HepG2 (cell line): ENCODE measurements around the gene CBFA2T2. TPM values are rescaled to one million over a fixed set of nuclear protein-coding genes. Genes with fewer than 3 reads are reported as not detected.

ENCODE experiments used
- ATAC-seq: fragments of 200-7000 bp; cut with Tn5 transposase; 3 replicates; pipeline ENCODE4 v1.9.1; 2020; ENCODE audit warnings: mild to moderate bottlenecking, moderate library complexity
- BruUV-seq: library from RNA; stranded (reverse); fragments of 400-500 nt; replicated peaks from 2 replicates; lab custom pipeline; 2021; lab: Mats Ljungman, UMichigan
- CTCF ChIA-PET: fragments of 300-600 bp; formaldehyde crosslinking; extraction: SDS; loops from one replicate; lab custom pipeline; 2021; ENCODE audit warnings: low total read pairs, inconsistent platforms, low intra/inter-chr PET ratio; lab: Yijun Ruan, JAX
- POLR2A ChIA-PET: fragments of 350-600 bp; sonication (Branson Sonifier 250); formaldehyde crosslinking; loops from one replicate; lab custom pipeline; 2020; ENCODE audit warnings: antibody characterized with exemption, inconsistent platforms; lab: Yijun Ruan, JAX
- DNase-seq: peaks from one replicate; pipeline ENCODE4 v3.0.0-alpha.2; 2015; ENCODE audit warnings: low spot score
- FAIRE-seq: peaks from 3 replicates; lab custom pipeline; 2011; peaks lifted over from hg19 to GRCh38; lab: Jason Lieb, UNC
- H2AFZ ChIP-seq: one replicate; pipeline ENCODE4 v1.6.1; 2011; ENCODE audit warnings: low read length, inconsistent platforms
- H3K27ac ChIP-seq: fragments of 300-600 bp; 3 replicates; pipeline ENCODE4 v1.8.0; 2011; ENCODE audit warnings: mixed run types, mild to moderate bottlenecking, mixed read lengths, low read length, inconsistent platforms; ENCODE audit not compliant: insufficient read depth; ENCODE audit errors: extremely low read length
- H3K27me3 ChIP-seq, 2 experiments: fragments of 200-600 bp in 1 of 2; 2 replicates in 1 of 2; 3 replicates in 1 of 2; pipeline versions ENCODE4 v1.6.0 to v1.8.0; 2011; ENCODE audit warnings: low read length in 2 of 2, mild to moderate bottlenecking in 2 of 2, moderate library complexity in 2 of 2, inconsistent platforms in 1 of 2; ENCODE audit not compliant: insufficient read depth in 2 of 2, control insufficient read depth in 1 of 2
- H3K36me3 ChIP-seq, 2 experiments: fragments of 200-600 bp in 1 of 2; replicated peaks in 1 of 2; 2 replicates in 1 of 2; 3 replicates in 1 of 2; pipeline versions ENCODE4 v1.5.1 to v1.8.0; 2011; ENCODE audit warnings: low read length in 2 of 2, inconsistent platforms in 1 of 2; ENCODE audit not compliant: insufficient read depth in 2 of 2, control insufficient read depth in 1 of 2
- H3K4me1 ChIP-seq: 2 replicates; pipeline ENCODE4 v1.5.1; 2012; ENCODE audit warnings: low read length, inconsistent platforms; ENCODE audit not compliant: insufficient read depth
- H3K4me2 ChIP-seq: 2 replicates; pipeline ENCODE4 v1.6.0; 2011; ENCODE audit warnings: low read depth, low read length, inconsistent platforms
- H3K4me3 ChIP-seq, 3 experiments: fragments of 200-600 bp in 1 of 3; sonication (generic), shearing (Covaris generic) in 1 of 3; replicated peaks in 1 of 3; 2 replicates each; pipeline ENCODE4 v1.5.1; 2011 to 2016; ENCODE audit warnings: low read length in 3 of 3, inconsistent platforms in 2 of 3, low read depth in 2 of 3, mild to moderate bottlenecking in 2 of 3, control low read depth in 1 of 3, mixed read lengths in 1 of 3; ENCODE audit not compliant: insufficient read depth in 1 of 3
- H3K79me2 ChIP-seq: one replicate; pipeline ENCODE4 v1.6.1; 2011; ENCODE audit warnings: low read length, inconsistent platforms; ENCODE audit not compliant: insufficient read depth
- H3K9ac ChIP-seq: 2 replicates; pipeline ENCODE4 v1.6.0; 2011; ENCODE audit warnings: mild to moderate bottlenecking, low read depth, low read length, inconsistent platforms; ENCODE audit not compliant: insufficient read depth
- H3K9me3 ChIP-seq: 2 replicates; pipeline ENCODE4 v1.5.1; 2012; ENCODE audit warnings: mild to moderate bottlenecking, low read length
- H4K20me1 ChIP-seq: 2 replicates; pipeline ENCODE4 v1.6.0; 2011; ENCODE audit warnings: inconsistent platforms, mild to moderate bottlenecking, low read length, moderate library complexity; ENCODE audit not compliant: insufficient read depth
- HOXA9 ChIP-seq: sonication (generic); formaldehyde crosslinking; IDR thresholded peaks from 2 replicates; pipeline ENCODE4 v1.8.1; 2022; ENCODE audit warnings: missing genetic modification reagents, mild to moderate bottlenecking, moderate library complexity, borderline replicate concordance
- ISX ChIP-seq: sonication (generic); formaldehyde crosslinking; conservative IDR thresholded peaks from 2 replicates; pipeline ENCODE4 v1.5.0; 2020; ENCODE audit warnings: missing genetic modification reagents
- MIER3 ChIP-seq: IDR thresholded peaks from 2 replicates; pipeline ENCODE4 v1.6.1; 2016; ENCODE audit warnings: missing compliant biosample characterization, borderline replicate concordance
- MXD4 ChIP-seq: IDR thresholded peaks from 2 replicates; pipeline ENCODE4 v1.6.1; 2016; ENCODE audit warnings: mild to moderate bottlenecking, missing biosample characterization, missing genetic modification reagents
- RAD21 ChIP-seq: fragments of 450-650 bp; formaldehyde crosslinking; IDR thresholded peaks from 2 replicates; pipeline ENCODE4 v1.5.0; 2020; ENCODE audit warnings: mild to moderate bottlenecking
- THYN1 ChIP-seq: sonication (generic); formaldehyde crosslinking; IDR thresholded peaks from 2 replicates; pipeline ENCODE4 v1.8.1; 2023; ENCODE audit warnings: low read depth, mild to moderate bottlenecking, moderate library complexity, missing genetic modification reagents, borderline replicate concordance
- ZSCAN20 ChIP-seq: sonication (generic); formaldehyde crosslinking; IDR thresholded peaks from 2 replicates; pipeline ENCODE4 v1.4.0; 2020; ENCODE audit warnings: missing genetic modification reagents, mild to moderate bottlenecking, borderline replicate concordance
- WGBS: methylation state at CpG from one replicate; pipeline ENCODE4 v1.1.6; 2017; ENCODE audit warnings: low lambda C conversion rate; 5-methylcytosine and 5-hydroxymethylcytosine counted together
- in situ Hi-C: cut with HindIII; loops from 2 replicates; pipeline ENCODE4 v1.10.0; 2017; ENCODE audit warnings: low pct_unique_long_range_greater_than_20kb; ENCODE audit not compliant: extremely low pct_ligation_motif_present
- intact Hi-C: fragments of 100-400 bp; cut with micrococcal nuclease; formaldehyde crosslinking; loops from one replicate; pipeline ENCODE4 v1.10.0; 2022; ENCODE audit not compliant: unreplicated experiment
- polyA plus RNA-seq, 8 experiments: library from polyadenylated mRNA; depleted of rRNA in 3 of 8; stranded (reverse) in 7 of 8; unstranded in 1 of 8; fragments of >200 nt; fragmentation: Illumina TruSeq in 4 of 8; extraction: Trizol in 4 of 8; gene quantifications; 2 replicates each; pipeline versions ENCODE4 v1.2.1 to v1.2.3, GENCODE V29; 2011 to 2016; ENCODE audit warnings: low read depth in 4 of 8, missing spikeins in 1 of 8, mixed read lengths in 1 of 8; ENCODE audit not compliant: insufficient read depth in 1 of 8
- total RNA-seq, 5 experiments: library from RNA; depleted of rRNA; stranded (reverse); fragments of >200 nt; fragmentation: Illumina TruSeq; extraction: Trizol; gene quantifications; 2 replicates each; pipeline ENCODE4 v1.2.3, GENCODE V29; 2016; ENCODE audit warnings: low read depth in 1 of 5
- TF ChIP-seq, protein P1 (sequence below): IDR thresholded peaks from 2 replicates; pipeline ENCODE4 v1.6.1; 2016; ENCODE audit warnings: missing genetic modification reagents, missing compliant biosample characterization
- TF ChIP-seq, protein P2 (sequence below): sonication (generic); formaldehyde crosslinking; IDR thresholded peaks from 2 replicates; pipeline ENCODE4 v1.5.1; 2020; ENCODE audit warnings: missing genetic modification reagents, mild to moderate bottlenecking, borderline replicate concordance

The CBFA2T2 gene
- total and polyA plus RNA-seq, 2 of the 13 experiments (the other 11 are each of a cell fraction or from before 2014, with no cell fraction given), result 6.3 to 21.2 TPM

DNA sequence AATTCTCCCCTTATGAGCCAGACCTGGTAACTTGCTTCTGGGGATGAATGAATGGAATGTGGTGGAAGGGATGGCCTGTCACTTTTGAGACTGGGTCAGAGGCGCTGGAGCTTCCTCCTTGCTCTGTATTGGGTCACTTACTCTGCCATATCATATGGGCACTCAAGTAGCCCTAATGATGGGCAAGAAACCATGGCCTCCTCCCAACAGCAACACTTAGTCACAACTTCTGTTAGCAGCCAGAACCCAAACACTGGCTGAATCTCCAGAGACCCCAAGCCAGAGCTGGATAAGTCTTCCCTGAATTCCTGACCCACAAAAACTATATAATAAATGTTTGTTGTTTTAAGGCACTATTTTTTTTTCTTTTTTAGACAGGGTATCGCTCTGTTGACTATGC lies 190.8 kb downstream of the CBFA2T2 start:
- Histone ChIP-seq H3K27me3 (no peaks in the 10 kb centered on the region), H3K27ac (no peak overlapping the region), H3K4me2 (no peak overlapping the region), H3K9ac (no peak overlapping the region), H3K79me2 (peaks cover 21% of the 10 kb centered on the region), H2AFZ (no peak overlapping the region), H3K4me3 (no peak overlapping the region), H3K36me3 (peaks cover 9 to 28% of the 10 kb centered on the region in 2 experiments; a peak in 4 of 5 replicates), H4K20me1 (no peaks in the 10 kb centered on the region), H3K4me1 (peaks cover 23% of the 10 kb centered on the region), H3K9me3 (no peaks in the 10 kb centered on the region)
- TF ChIP-seq, protein P1, sequence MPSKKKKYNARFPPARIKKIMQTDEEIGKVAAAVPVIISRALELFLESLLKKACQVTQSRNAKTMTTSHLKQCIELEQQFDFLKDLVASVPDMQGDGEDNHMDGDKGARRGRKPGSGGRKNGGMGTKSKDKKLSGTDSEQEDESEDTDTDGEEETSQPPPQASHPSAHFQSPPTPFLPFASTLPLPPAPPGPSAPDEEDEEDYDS, result no peak
- TF ChIP-seq, protein P2, sequence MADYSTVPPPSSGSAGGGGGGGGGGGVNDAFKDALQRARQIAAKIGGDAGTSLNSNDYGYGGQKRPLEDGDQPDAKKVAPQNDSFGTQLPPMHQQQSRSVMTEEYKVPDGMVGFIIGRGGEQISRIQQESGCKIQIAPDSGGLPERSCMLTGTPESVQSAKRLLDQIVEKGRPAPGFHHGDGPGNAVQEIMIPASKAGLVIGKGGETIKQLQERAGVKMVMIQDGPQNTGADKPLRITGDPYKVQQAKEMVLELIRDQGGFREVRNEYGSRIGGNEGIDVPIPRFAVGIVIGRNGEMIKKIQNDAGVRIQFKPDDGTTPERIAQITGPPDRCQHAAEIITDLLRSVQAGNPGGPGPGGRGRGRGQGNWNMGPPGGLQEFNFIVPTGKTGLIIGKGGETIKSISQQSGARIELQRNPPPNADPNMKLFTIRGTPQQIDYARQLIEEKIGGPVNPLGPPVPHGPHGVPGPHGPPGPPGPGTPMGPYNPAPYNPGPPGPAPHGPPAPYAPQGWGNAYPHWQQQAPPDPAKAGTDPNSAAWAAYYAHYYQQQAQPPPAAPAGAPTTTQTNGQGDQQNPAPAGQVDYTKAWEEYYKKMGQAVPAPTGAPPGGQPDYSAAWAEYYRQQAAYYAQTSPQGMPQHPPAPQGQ (CRISPR knock-in tag), result no peak
- no peak for TF ChIP-seq ZSCAN20
- TF ChIP-seq THYN1 (CRISPR knock-in tag), result no peak
- TF ChIP-seq RAD21 (CRISPR knock-in tag), result no peak
- no peak for TF ChIP-seq MIER3 (CRISPR knock-in tag)
- TF ChIP-seq HOXA9, result no peak
- TF ChIP-seq MXD4 (CRISPR knock-in tag), result no peak
- TF ChIP-seq ISX (CRISPR knock-in tag), result no peak
- POLR2A ChIA-PET, result interaction anchor here (1.0 to 1.9 kb wide), 2 partner anchors 17 to 313 kb away, joined by 3 to 5 read pairs; partner anchors contain the start of gene RALY
- no TSS peak for BruUV-seq
- whole genome bisulfite sequencing, result 95% methylated on average over 2 of the region's 2 CpGs
- intact Hi-C loops, result no loop called here
- in situ Hi-C loops, result no loop called here
- FAIRE-seq (no peak), DNase-seq (no peak), ATAC-seq (no peak)
- CTCF ChIA-PET, result no interaction called here
